Bronchial epithelial cell (primary cell): ENCODE data around the gene MMS22L. TPM values are rescaled to one million over a fixed set of nuclear protein-coding genes. Genes with fewer than 3 reads are reported as not detected.

Experiments
- DNase-seq: peaks from one replicate; pipeline ENCODE4 v3.0.0-alpha.2; 2010; ENCODE audit warnings: low read depth
- FAIRE-seq: peaks from 2 replicates; lab custom pipeline; 2011; peaks lifted over from hg19 to GRCh38; lab: Jason Lieb, UNC
- H3K27me3 ChIP-seq: 2 replicates; pipeline ENCODE4 v1.5.1; 2011; ENCODE audit warnings: low read length; ENCODE audit not compliant: control insufficient read depth, insufficient read depth
- H3K36me3 ChIP-seq: 2 replicates; pipeline ENCODE4 v1.5.1; 2011; ENCODE audit warnings: low read length; ENCODE audit not compliant: control insufficient read depth, insufficient read depth
- H3K4me3 ChIP-seq: 2 replicates; pipeline ENCODE4 v1.5.1; 2011; ENCODE audit warnings: mild to moderate bottlenecking, low read depth, low read length, control low read depth
- CTCF ChIP-seq: IDR thresholded peaks from 2 replicates; pipeline ENCODE4 v1.5.1; 2011; ENCODE audit warnings: mild to moderate bottlenecking, moderate library complexity, low read length, control low read depth, inconsistent platforms; ENCODE audit not compliant: insufficient read depth, severe bottlenecking
- total RNA-seq: library from RNA; depleted of rRNA; stranded (reverse); fragments of >200 nt; gene quantifications from 2 replicates; pipeline ENCODE4 v1.2.1, GENCODE V29; 2014

Gene MMS22L
- total RNA-seq, 1 donor from 2014 or later: 8.4 TPM

DNA sequence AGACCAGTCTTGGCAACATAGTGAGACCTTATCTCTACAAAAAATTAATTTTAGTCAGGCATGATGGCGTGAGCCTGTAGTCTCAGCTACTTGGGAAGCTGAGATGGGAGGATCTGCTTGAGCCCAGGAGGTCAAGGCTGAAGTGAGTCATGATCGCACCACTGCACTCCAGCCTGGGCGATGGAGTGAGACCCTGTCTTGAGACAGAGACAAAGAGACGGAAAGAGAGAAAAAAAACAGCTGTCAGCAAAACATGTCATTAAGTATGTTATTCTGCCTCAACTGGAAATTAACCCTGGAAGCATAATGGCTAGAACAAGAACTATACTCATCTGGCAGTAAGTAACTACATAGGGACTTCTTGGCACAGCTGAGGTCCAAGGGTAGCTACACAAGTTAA is 7.2 kb downstream of the MMS22L start:
- Histone ChIP-seq H3K36me3 (no peaks in the 10 kb centered on the region), H3K27me3 (no peaks in the 10 kb centered on the region), H3K4me3 (no peak overlapping the region)
- DNase-seq (no peak), FAIRE-seq (no peak)
- TF ChIP-seq CTCF: no peak

DNA sequence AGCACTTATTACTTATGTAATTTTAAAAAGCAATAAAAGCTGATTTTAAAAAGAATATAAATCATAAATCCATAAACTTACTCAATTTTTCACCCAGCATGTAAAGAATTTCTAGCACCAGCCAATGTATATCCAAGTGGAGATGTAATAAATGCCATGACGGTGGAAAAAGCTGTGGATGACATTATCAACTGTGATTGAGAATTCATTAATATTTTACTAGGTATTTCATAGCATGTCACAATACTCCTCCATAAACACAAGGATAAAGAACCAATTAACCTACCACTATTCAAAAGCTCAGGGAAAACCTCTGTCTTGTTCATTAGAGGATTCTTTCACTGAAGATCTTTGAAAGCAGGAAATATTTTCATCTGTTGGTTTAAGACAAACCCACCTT is 13.2 kb downstream of the MMS22L start:
- no peaks in the 10 kb centered on the region for H3K27me3 ChIP-seq
- no peak for DNase-seq
- no peak for FAIRE-seq
- H3K36me3 ChIP-seq: no peaks in the 10 kb centered on the region
- no peak for TF ChIP-seq CTCF
- no peak overlapping the region for H3K4me3 ChIP-seq

DNA sequence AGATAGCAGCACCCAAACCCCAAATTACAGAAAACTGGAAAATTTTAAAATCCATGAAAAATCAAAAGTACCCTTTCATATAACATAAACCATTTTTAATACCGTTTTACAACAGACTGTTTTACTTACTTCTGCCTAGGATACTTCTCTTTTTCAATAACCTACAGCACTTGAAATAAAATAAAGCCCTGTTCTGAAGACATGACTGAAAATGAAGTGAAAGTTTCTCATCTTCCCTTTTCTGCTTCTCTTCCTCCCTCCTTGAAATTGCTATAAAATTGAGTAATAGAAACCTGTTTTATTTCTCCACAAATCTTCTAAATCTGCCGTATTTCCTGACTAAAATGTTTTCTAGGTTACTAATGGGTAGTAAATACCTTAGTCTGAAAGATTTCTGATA is 20.3 kb downstream of the MMS22L start:
- Histone ChIP-seq H3K27me3 (no peaks in the 10 kb centered on the region), H3K4me3 (no peak overlapping the region), H3K36me3 (no peaks in the 10 kb centered on the region)
- FAIRE-seq (no peak), DNase-seq (no peak)
- no peak for TF ChIP-seq CTCF

DNA sequence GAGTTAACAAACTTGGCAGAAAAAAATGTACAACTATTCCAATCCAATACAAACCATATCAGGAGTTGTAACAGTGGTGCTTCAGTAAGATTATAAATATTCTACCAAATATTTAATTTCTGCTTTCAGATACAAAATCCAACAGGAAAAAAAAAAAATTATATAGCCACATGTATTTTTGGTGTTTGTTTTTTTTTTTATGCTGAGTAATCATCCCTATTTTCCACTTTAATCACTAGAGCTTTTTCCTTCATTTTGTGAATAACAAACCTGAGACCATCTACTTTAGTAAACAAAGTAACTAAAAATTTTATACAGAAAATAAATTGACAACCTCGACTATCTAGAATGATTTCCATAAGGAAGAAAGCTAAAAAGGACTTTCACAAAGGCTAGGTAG is 36.2 kb downstream of the MMS22L start:
- no peak for FAIRE-seq
- TF ChIP-seq CTCF: no peak
- Histone ChIP-seq H3K4me3 (no peak overlapping the region), H3K27me3 (no peaks in the 10 kb centered on the region), H3K36me3 (no peaks in the 10 kb centered on the region)
- DNase-seq: no peak

DNA sequence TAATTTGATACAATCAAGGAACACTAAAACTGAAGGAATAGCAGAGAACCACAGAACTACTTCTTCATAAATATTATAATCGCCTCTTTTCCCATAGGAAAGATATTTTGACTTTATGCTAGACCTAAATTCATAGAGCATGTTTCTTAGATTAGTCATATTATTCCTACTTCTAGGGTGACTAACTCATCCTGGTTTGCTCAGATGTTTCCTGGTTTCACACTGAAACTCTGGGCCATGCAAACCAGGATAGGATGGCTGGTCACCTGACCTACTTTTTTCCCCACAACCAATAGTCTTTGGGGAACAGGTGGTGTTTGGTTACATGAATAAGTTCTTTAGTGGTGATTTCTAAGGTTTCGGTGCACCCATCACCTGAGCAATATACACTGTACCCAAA is 42.8 kb downstream of the MMS22L start:
- FAIRE-seq (no peak), DNase-seq (peak; percentile 80)
- no peaks in the 10 kb centered on the region for H3K27me3 ChIP-seq
- no peaks in the 10 kb centered on the region for H3K36me3 ChIP-seq
- TF ChIP-seq CTCF: no peak
- no peak overlapping the region for H3K4me3 ChIP-seq

DNA sequence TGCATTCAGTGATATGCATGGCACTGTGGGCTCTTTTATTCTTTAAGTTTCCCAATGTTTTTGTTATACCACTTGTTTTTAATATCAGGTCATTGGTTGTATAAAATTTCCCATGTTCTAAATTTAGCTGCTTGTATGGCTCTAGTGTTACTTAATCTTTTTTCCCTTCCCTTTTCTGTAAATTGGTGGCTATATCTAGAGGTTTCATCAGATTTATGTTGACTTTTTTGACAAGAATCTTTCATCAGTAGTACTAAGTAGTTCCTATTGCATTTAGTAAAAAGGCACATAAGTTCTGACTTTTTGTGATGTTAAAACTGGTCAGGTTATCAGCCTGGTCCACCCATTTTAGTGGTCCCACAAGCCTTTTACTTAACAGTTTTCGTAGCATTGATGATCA is 51.1 kb downstream of the MMS22L start:
- H3K4me3 ChIP-seq: no peak overlapping the region
- DNase-seq (no peak), FAIRE-seq (no peak)
- H3K27me3 ChIP-seq: no peaks in the 10 kb centered on the region
- no peaks in the 10 kb centered on the region for H3K36me3 ChIP-seq
- TF ChIP-seq CTCF: no peak
